GM18498 (cell line): ENCODE measurements around the gene NUDT9.
"Not testable (repeated sequence)": the region's sequence is repeated elsewhere in the genome, so short reads cannot be mapped to it uniquely, and the experiment has no call there.

Experiments used
- ATAC-seq: cut with Tn5 transposase; IDR thresholded peaks from one replicate; pipeline ENCODE4 v1.9.1; 2021; ENCODE audit warnings: mild to moderate bottlenecking, moderate library complexity; ENCODE audit not compliant: unreplicated experiment

Gene NUDT9

GRCh38 chr4:87406902-87407301, 15.5 kb upstream of the NUDT9 start:
- ATAC-seq, result not testable (repeated sequence)

- no peak for ATAC-seq
Measured at GRCh38 chr4:87409420-87409939, 12.9 kb upstream of the NUDT9 start.

- ATAC-seq, result no peak
Measured at GRCh38 chr4:87410157-87410556, 12.2 kb upstream of the NUDT9 start.

- ATAC-seq, result no peak
Measured at GRCh38 chr4:87410679-87411078, 11.7 kb upstream of the NUDT9 start.

GRCh38 chr4:87414816-87415215, 7.6 kb upstream of the NUDT9 start:
- ATAC-seq, result no peak

- no peak for ATAC-seq
Measured at GRCh38 chr4:87416965-87417364, 5.4 kb upstream of the NUDT9 start.

- ATAC-seq, result not testable (repeated sequence)
Measured at GRCh38 chr4:87418410-87418809, 4.0 kb upstream of the NUDT9 start.

- ATAC-seq, result no peak
Measured at GRCh38 chr4:87419578-87420249, 2.7 kb upstream of the NUDT9 start.

- ATAC-seq, result no peak
Measured at GRCh38 chr4:87420276-87420830, 2.0 kb upstream of the NUDT9 start.

- ATAC-seq, result no peak
Measured at GRCh38 chr4:87423317-87424098, 1.1 kb downstream of the NUDT9 start.

- not testable (repeated sequence) for ATAC-seq
Measured at GRCh38 chr4:87424099-87424543, 1.7 kb downstream of the NUDT9 start.

GRCh38 chr4:87425711-87426110, 3.3 kb downstream of the NUDT9 start:
- ATAC-seq, result no peak

- no peak for ATAC-seq
Measured at GRCh38 chr4:87426865-87427517, 4.6 kb downstream of the NUDT9 start.

GRCh38 chr4:87427518-87427868, 5.1 kb downstream of the NUDT9 start:
- no peak for ATAC-seq

GRCh38 chr4:87428979-87429378, 6.6 kb downstream of the NUDT9 start:
- ATAC-seq, result no peak

GRCh38 chr4:87430038-87430437, 7.7 kb downstream of the NUDT9 start:
- ATAC-seq, result no peak

GRCh38 chr4:87433342-87433741, 11.0 kb downstream of the NUDT9 start:
- no peak for ATAC-seq

- no peak for ATAC-seq
Measured at GRCh38 chr4:87442889-87443288, 20.5 kb downstream of the NUDT9 start.

GRCh38 chr4:87444741-87445140, 22.4 kb downstream of the NUDT9 start:
- ATAC-seq, result no peak

GRCh38 chr4:87445964-87446363, 23.6 kb downstream of the NUDT9 start:
- ATAC-seq, result no peak

- not testable (repeated sequence) for ATAC-seq
Measured at GRCh38 chr4:87446375-87446774, 24.0 kb downstream of the NUDT9 start.
